ENCODE data around the gene MOB3A.

DNA sequence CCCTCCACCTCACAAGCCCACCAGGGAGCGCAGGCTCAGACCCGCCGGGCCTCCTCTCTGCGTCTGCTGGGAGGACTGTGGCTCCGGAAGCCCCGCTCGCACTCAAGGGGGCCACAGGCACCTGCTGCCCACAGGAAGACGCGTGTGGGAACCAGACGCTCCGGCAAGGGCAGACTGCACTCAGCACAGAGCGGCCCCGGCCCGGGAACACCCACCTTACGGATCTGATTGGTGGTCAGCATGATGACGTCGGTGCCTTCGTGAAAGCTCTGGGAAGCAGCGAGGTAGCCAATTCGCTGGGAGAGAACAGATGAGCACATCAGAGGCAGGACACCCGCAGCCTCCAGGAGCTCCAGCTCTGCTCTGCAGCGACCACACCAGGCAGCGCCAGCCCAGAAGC lies 40.7 kb upstream of the MOB3A start:
- TF ChIP-seq FOXA1 (IDR thresholded peaks at IDR 0.05) (no peak), SP1 (IDR thresholded peaks at IDR 0.05) (no peak), FOXM1 (IDR thresholded peaks at IDR 0.05; ENCODE audit: borderline replicate concordance) (no peak), SUZ12 (IDR thresholded peaks at IDR 0.05) (no peak), ZNF384 (IDR thresholded peaks at IDR 0.05) (no peak), TARDBP (IDR thresholded peaks at IDR 0.05) (no peak), ARNT (IDR thresholded peaks at IDR 0.05) (no peak), FOXK2 (IDR thresholded peaks at IDR 0.05) (no peak)

Data from HEK293T (cell line).